SU-DHL-6 (cell line): ENCODE results near the gene TBX2.

ENCODE experiments used
- EZH2phosphoT487 ChIP-seq: fragments of 200-600 bp; sonication (generic), shearing (Covaris generic); conservative IDR thresholded peaks from 2 replicates; pipeline ENCODE4 v1.6.1; 2018; ENCODE audit warnings: mild to moderate bottlenecking, antibody characterized with exemption, low read length, moderate library complexity, mixed read lengths
- TF ChIP-seq, protein P1 (sequence below): fragments of 200-600 bp; sonication (generic); IDR thresholded peaks from one replicate; pipeline ENCODE4 v1.5.1; 2017; ENCODE audit warnings: antibody characterized with exemption, mild to moderate bottlenecking, low read length, moderate library complexity; ENCODE audit not compliant: insufficient read depth, poor library complexity, severe bottlenecking

DNA sequence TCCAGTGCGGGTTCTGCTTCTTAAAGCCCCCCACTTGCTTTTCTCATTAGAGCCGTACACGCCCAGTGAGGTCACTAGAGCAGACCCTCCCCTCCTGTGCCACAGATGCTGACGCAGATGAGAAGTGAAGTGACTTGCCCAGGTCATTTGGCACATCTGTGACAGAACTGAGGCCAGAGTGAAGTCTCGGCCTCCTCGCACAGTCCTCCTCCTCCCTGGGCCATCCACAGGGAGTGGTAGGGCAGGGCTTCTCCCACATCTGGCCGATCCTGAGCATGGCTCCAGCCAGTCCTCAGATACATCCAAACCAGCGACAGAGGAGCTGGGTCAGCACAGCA is 15.3 kb upstream of the TBX2 start:
- TF ChIP-seq, protein P1, sequence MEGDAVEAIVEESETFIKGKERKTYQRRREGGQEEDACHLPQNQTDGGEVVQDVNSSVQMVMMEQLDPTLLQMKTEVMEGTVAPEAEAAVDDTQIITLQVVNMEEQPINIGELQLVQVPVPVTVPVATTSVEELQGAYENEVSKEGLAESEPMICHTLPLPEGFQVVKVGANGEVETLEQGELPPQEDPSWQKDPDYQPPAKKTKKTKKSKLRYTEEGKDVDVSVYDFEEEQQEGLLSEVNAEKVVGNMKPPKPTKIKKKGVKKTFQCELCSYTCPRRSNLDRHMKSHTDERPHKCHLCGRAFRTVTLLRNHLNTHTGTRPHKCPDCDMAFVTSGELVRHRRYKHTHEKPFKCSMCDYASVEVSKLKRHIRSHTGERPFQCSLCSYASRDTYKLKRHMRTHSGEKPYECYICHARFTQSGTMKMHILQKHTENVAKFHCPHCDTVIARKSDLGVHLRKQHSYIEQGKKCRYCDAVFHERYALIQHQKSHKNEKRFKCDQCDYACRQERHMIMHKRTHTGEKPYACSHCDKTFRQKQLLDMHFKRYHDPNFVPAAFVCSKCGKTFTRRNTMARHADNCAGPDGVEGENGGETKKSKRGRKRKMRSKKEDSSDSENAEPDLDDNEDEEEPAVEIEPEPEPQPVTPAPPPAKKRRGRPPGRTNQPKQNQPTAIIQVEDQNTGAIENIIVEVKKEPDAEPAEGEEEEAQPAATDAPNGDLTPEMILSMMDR: no peak
- TF ChIP-seq EZH2phosphoT487: no peak
